Ureter (tissue), 1 donor: Measurements from ENCODE around the gene SNX13. TPM values are rescaled to one million over a fixed set of nuclear protein-coding genes. Genes with fewer than 3 reads are reported as not detected.

Experiments used
- DNase-seq: peaks from one replicate; pipeline ENCODE4 v3.0.0-alpha.2; 2020; ENCODE audit warnings: low spot score
- total RNA-seq: library from RNA; stranded (reverse); gene quantifications from one replicate; pipeline ENCODE4 v1.2.4, GENCODE V29; 2023
- donor health status: DM: yes; HTN: yes; CAD: no.

Gene SNX13, protein sequence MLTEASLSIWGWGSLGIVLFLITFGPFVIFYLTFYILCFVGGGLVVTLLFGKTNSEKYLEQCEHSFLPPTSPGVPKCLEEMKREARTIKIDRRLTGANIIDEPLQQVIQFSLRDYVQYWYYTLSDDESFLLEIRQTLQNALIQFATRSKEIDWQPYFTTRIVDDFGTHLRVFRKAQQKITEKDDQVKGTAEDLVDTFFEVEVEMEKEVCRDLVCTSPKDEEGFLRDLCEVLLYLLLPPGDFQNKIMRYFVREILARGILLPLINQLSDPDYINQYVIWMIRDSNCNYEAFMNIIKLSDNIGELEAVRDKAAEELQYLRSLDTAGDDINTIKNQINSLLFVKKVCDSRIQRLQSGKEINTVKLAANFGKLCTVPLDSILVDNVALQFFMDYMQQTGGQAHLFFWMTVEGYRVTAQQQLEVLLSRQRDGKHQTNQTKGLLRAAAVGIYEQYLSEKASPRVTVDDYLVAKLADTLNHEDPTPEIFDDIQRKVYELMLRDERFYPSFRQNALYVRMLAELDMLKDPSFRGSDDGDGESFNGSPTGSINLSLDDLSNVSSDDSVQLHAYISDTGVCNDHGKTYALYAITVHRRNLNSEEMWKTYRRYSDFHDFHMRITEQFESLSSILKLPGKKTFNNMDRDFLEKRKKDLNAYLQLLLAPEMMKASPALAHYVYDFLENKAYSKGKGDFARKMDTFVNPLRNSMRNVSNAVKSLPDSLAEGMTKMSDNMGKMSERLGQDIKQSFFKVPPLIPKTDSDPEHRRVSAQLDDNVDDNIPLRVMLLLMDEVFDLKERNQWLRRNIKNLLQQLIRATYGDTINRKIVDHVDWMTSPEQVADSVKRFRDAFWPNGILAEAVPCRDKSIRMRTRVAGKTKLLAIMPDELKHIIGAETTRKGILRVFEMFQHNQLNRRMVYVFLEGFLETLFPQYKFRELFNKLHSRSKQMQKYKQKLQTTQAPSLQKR
- 66.3 TPM for total RNA-seq

DNA sequence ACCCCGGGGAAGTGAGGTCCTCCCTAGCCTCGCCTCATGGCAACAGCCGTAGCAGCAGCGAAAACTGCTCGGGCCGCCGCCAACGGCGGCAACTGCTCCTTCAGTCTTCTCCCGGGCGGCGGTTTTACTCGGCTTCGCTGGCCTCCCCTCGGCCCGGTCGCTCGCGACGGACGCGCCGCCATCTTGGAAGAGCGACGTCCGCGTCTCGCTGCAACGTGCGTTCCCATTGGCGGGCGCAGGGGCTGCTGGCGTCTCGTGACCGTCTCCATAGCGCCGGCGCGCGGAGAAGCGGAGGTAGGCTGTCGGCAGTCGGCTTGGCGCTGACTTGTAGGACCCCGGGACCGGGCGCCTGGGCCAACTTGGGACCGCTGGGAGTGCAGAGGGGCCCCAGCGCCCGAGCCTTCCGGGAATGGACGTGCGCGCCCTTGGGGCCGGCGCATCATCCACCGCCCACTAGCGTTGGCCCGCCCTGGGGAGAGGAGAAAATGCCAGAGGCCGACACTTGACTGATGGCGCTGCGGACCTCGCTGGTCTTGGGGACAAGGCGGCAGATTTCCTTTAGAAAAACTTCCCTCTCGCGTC, at the start of gene SNX13:
Gene SNX13 (minus strand): TSS at position 193 of the 582 bp plus-strand sequence. CDS start 199 bp downstream, outside the sequence.
- peak; percentile 93 for DNase-seq

DNA sequence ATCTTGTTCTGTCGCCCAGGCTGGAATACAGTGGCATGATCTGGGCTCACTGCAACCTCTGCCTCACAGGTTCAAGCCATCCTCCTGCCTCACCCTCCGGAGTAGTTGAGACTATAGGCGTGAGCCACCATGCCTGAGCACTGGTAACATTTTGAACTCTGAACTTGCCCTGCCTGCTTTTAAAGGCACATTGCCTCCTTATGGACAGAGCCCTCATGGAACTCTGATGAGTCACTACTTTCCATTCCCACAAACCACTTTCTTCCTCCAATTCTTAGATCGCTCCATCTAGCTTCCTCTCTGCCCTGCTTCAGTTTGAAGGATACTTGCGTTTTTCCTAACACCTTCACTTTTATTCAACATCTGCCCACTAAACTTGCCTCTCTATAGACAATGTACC, 49.3 kb upstream of the SNX13 start:
- no peak for DNase-seq

DNA sequence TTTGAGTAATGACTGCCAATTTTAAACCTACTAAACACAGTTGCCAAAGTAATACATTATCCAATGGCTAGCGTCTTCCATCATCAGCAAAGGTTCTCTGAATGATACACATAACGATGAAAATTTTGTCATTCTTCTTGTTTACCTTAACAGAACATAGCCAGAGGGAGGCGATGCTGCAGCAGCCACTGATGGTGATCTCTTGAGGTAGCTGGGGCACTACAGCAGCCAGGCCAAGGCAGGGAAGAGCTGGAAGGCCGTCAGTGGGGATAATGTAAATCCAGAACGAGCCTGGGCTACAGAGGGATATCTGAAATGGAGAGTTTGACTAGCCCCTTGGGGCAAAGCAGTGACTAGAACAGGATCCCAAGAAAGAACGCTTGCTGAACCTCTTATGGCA, 48.6 kb upstream of the SNX13 start:
- no peak for DNase-seq

DNA sequence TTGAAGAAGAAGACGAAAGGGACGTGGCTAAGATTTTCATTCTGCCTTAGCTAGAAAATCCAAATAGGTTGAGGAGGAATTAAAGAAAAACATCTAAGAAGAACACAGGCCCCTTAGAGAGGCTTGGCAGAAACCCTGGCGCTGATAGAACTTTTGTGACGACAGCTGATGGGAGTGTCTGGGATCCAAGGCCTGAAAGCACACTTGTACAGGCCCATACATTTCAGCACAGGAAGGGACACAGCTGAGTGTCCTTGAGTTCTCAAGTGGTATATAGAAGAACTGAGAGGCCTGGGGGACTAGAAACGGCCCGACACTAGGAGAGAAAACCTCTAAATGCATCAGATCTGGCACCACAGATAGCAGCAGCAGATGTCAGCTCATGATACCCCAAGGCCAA, 47.8 kb upstream of the SNX13 start:
- DNase-seq, result no peak

DNA sequence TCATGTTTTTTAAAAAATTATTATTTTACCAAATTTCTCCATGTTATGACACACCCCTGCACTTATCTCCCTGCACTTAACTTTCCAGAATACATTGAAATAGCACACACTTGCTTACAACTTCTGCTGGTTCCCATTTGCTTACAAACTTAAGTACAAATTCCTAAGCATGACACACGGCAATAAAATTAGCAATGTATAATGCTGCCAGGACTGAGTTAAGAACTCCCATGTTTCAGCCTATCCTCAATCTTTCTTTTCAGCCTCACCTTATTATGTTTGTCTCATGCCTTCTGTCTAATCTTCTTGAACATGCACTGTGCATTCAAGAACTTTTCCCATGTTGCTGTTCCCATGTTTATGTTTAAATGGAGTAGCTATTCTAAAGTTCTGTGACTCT, 46.6 kb upstream of the SNX13 start:
- DNase-seq, result no peak

DNA sequence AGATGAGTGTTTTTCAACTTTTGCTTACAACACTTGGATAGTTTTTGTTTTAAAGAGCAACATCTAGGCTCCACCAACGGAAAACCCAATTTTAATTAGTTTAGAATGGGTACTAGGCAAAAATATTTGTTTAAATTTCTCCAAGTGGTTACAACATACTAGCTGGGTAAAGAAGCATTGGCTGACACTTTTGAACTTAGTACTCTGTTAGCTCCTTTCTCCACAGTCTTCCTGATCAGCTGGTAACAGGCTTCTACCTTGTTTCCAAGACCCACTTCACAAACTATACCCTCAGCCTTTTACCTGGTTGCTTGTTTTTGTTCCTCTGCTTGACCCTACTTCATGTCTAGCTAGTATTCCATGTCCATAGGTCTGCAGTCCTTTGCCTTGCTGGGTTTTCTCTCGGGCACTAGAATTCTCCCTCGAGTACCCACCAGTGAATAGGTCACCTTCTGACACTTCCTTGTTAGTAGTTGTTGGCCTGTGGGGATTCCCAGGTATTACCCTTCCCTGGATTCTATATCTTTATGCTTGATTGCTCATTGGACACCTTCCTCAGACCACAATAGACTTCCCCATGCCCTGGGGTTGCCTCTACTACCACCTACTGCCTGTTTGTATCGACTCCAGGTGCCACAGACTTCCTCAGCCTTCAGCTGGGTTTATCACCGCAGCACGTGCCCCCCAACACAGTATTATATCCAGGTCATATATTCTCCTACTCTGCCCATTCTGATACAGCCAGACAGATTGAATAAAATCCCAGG, 45.4 kb upstream of the SNX13 start:
- DNase-seq, result no peak

DNA sequence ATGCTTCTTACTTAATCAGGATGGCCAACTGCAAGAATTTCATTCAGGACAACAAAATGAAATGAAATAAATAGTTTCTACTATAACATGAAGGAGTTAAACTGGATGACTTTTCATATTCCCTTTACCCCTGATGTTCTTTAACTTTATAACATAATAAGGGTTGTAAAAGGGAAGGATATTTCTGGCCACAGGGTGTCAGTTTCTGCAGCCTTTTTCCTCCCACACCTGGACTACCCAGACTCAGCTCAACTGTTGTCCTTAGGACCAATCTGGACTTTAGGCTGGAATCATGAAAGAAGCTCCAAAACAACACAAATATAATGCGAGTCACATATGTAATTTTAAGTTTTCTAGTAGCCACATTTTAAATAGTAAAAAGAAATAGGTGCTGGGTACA, 44.0 kb upstream of the SNX13 start:
- no peak for DNase-seq

DNA sequence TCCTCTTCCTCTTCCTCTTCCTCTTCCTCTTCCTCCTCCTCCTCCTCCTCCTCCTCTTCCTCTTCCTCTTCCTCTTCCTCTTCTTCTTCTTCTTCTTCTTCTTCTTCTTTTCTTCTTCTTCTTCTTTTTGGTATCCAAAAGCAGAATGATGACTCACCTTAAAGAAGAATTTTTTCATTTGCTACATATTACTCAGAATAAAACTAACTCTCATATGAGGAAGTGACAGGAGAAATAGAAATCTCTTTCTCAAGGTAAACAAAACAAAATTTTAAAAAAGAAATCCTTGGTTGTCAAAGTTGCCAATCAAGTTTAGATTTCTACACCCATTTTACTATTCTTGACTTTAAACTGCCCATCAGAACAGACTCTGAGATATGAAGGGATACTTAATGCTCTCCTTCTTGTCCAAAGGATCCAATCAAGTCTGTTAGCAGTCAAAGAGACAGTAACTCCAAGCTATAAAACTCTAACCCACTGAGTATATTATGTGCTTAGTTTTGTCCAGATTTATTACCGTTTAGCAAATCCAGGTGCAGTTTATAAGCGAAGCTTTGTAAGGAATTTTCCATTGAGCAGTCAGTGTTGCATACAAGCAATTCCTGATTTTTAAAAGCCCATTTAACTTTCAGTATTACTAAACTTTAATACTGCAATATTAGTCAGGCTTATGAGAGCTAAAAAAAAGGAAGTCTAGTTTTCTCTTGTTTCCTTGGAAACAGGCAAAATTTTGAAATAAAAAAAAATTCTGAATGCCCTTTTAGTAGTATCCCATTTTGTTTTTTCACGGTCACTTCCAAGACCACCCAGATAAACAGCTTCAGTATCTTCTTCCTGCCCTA, 43.1 kb upstream of the SNX13 start:
- no peak for DNase-seq

DNA sequence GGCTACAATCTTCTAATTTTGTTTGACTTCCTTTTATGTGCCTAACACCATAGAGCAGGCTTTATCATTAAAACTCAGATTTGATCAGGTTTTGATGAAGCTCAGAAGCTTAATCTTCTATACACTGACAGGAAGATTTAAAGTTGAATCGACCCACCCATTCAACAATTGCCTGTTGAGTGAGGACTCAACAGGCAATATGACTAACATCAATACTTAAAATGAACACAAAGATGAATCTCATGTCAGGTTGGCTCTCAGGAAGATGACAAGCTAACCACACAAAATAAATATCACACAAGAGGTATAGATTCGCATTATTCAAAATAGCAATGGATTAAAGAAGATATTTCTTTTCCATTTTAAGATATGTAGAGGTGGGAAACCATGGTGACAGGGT, 36.7 kb upstream of the SNX13 start:
- DNase-seq, result no peak

DNA sequence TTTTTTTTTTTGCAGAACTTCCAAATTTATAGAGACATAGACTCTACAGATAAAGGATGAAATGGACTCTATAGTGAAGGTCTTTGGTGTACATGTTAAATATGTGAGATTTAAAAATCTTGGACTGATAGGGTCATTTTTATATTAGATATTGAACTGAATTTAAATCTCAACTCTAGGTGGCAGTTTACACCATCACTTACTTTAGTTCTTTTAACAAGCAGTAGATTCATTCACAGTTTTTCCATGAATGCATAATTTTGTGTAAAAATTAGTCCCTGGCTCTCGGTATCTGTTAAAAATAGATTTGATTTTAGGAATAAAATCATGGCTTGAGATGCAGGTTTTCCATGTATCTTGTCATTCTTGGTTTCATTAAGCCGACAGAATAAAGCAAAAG, 31.1 kb upstream of the SNX13 start:
- no peak for DNase-seq

DNA sequence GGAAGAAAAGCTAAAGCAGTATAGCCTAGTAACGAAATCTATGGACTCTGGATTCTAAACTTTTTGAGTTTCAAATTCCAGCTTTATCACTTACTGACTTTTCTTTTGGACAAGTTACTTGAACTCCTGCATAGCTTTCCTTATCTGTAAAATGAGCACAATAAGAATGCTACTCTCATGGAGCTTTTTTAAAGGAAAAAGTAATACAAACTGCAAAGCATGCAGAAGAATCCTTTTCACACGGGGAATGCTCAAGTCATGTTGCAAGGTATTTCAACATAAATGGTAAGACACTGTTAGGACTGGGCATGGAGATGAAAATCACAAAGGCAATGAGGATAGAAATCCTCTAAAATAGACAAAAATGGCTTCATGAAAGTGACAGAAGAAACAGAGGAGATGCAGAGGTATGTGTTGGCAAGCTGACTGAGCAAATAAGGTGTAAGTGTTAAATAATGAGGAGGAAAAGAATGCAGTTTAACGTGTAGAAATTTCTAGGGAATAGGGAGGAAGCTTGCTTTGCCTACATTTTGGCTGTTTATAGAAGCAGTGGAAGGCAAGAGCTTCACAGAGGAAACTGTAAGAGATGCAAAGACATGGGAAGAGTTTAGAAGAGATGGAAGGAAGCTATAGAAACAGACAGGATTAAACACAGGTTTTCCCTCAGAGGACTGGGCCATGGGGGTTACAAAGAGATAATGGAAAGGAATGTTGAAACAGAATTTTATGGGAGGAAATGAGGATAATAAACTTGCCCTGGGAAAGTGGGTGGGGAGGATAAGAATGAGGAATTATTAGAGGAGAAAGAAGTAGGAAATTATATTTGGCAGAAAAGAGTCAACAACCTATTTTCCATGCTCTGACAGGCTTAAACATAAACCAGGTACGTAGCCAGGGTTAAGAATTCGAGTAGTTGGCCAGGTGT, 28.8 kb upstream of the SNX13 start:
- no peak for DNase-seq

DNA sequence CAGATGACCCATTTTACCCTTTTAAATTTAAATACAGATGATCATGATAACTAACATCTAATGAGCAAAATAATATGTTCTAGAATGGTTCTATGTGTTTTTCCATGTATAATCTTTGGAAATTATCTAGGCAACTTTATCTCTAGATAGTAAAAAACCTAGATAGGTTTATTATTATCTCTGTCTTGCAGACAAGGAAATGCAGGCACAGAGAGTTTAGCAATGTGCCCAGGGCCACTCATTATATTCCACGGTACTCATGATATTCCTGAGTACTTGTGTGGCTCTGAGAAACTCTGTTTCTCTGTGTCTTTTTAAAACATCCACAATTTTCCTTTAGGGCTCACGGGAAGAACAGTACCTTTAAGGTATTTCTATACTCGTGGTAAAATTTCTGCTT, 26.4 kb upstream of the SNX13 start:
- no peak for DNase-seq

DNA sequence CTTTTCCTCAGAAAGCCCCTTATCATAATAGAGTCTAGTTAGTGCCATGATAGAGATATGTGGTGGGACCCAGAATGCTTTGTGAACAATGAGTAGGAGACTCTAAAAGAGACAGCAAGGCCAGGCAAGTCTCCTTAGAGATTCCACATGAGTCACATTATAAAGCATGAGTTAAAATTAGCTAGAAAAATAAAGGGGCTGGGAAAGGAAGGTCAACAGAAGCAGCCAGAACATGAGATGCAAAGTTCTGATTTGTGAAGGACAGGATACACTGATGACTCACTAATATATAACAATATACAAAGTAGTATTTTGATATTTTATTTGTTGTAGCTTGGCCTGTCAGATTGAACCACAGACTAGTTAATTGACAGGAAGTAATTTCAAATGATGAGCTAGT, 25.3 kb upstream of the SNX13 start:
- DNase-seq, result no peak

DNA sequence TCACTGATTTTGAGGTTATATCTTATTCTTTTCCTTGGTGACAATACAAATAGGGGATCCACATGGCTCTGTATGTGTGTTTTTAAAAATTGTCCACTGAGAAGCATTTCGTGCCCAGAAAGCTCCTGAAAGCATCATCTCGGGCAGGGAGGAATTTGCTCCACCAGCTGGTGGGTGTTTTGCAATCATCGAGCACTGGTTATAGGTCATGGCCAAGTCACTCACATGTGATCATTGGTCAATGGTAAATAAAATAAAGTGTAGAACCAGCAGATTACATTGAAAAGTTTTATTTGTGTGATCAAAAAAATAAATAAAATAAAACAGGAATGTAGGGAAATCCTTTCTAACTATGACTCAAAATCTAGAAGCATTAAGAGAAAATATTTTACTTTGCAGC, 23.0 kb upstream of the SNX13 start:
- no peak for DNase-seq

DNA sequence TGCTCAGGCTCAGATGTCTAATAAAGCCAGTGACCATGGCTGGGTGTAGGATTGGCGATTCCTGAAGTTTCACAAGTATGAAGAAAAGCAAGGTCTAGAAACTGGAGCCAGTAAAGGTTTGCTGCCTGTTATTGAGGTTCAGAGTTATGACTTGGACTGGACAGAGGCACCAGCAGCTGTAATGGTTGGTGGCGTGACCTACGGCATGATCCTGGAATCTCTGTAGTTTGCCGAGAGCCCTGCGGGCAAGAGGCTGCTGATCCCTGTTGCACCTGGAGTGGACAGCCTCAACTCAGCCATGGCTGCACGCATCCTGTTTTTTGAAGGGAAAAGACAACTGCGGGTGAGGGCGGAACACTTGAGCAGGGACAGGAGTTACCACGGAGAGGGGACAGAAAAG, 22.4 kb upstream of the SNX13 start:
- DNase-seq, result no peak

DNA sequence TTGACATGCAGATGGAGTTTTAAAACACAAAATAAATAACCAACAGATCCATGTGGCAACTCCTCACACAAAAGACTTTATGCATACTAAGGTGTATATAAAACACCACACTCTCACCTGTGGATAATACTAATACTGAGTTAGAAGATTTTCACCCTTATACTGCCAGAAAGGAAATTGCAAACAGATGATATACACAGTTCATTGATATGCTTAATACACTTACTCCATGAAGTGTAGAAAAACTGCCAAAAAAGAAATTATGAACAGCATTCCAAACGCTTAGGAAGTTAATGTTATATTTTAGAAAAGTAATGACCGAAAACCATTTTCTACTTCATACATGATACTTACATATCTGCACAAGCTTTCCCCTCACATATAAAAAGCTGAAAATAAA, 17.6 kb upstream of the SNX13 start:
- DNase-seq, result no peak

DNA sequence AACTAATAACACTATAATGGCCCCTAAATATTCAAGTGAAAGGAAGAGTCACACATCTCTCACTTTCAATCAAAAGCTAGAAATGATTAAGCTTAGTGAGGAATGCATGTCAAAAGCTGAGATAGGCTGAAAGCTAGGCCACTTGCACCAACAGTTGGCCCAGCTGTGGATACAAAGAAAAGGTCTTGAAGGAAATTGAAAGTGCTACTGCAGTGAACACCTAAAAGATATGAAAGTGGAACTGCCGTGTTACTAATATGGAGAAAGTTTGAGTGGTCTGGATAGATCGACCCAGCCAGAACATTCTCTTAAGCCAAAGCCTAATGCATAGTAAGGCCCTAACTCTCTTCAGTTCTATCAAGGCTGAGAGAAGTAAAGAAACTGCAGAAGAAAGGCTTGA, 12.1 kb upstream of the SNX13 start:
- DNase-seq, result no peak

DNA sequence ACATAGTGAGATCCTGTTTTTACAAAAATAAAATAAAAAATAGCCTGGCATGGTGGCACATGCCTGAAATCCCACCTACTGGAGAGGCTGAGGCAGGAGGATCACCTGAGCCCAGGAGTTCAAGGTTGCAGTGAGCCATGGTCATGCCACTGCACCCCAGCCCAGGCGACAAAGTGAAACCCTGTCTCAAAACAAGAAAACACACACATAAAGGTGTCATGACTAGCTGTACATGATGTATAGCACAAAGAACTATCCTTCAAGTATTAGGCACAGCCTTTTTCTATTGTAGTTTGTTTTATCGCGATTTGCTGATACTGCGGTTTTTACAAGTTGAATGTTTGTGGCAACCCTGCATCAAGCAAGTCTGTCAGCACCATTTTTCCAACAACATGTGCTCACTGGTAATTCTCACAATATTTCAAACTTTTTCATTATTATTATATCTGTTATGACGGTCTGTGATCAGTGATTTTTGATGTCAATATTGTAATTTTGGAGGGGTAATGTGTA, 11.5 kb upstream of the SNX13 start:
- DNase-seq, result no peak

DNA sequence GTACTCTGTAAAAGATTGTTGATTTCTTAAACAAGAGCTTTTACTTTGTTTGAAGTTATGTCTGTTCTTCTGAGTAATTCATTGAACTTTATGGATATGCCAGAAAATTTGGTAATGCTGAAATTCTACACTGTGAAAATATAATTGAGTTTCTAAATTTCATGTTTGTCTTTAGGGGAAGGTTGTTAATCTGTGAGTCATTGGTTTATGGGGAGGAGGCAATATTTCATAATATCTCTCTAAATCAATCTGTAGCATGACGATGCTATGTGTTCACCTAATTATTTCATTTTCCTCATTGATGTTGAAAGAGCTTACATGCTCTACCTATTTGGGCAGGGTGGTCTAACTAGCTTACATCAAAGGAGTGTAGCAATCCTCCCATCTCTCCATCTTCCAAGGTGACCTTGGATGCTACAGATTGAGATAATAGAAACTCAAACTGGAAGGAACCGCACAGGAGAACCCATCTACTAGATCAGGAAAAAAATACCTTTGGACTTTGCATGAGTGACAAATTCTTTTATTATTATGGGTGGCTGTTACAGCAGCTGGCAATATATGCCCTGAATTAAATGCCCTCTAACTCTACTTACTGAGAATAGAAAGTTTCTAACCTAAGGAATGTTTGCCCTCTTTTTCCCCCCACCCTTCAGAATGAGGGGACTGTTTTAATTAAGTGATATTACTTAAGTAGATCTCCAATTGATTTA, 8.4 kb upstream of the SNX13 start:
- no peak for DNase-seq
